ENCODE results near the gene MEST. TPM values are rescaled to one million over a fixed set of nuclear protein-coding genes. Genes with fewer than 3 reads are reported as not detected.

Gene MEST
- total RNA-seq (2021) (41.7 and 76.9 TPM in 2 replicates), Bru-seq, nascent RNA (percentile 66 among the genes with signal in this experiment), BruChase-seq, experiment 1, labeled RNA remaining after a 2-hour chase (percentile 70 among the genes with signal in this experiment), BruChase-seq, experiment 2, labeled RNA remaining after a 6-hour chase (percentile 84 among the genes with signal in this experiment)
- long read RNA-seq, transcript MEST-202 (12 exons, 2,443 nt) = major isoform, 113 of 150 reads
- long read RNA-seq, transcript MEST-201 (12 exons, 2,505 nt) = minor isoform, 10 of 150 reads
- long read RNA-seq, partial matches to known transcripts = 7 of 150 reads
- long read RNA-seq, other reads (novel, unspliced or antisense) = 16 of 150 reads

- no peak for DNase-seq
- H3K27me3 ChIP-seq (ENCODE audit: insufficient read depth, low read depth) = no peaks in the 10 kb centered on the region
- peaks cover 5% of the 10 kb centered on the region; the same call in 1 of the 2 replicates for H3K4me1 ChIP-seq (replicated peaks; ENCODE audit: insufficient read depth)
- H3K4me3 ChIP-seq = no peak within 1 kb of the TSS; the same call in 1 of the 2 replicates
- H3K79me2 ChIP-seq (ENCODE audit: low read depth) = peaks cover 37% of the 10 kb centered on the region
- H2AFZ ChIP-seq = no peak within 1 kb of the TSS
- TF ChIP-seq EZH2 (IDR thresholded peaks at IDR 0.05; ENCODE audit: low read depth) (no peak), CTCF (conservative IDR thresholded peaks at IDR 0.05) (no peak)
- H3F3A ChIP-seq (ENCODE audit: insufficient read depth, low read depth) = peaks cover 3% of the 10 kb centered on the region; the same call in 1 of the 2 replicates
- no peaks in the 10 kb centered on the region for H4K20me1 ChIP-seq (ENCODE audit: insufficient read depth)
- no peaks in the 10 kb centered on the region for H3K9me2 ChIP-seq (ENCODE audit: insufficient read depth)
- no TSS peak for BruUV-seq (replicated peaks)
- 0 out of 2 replicates have a peak within 1 kb of the TSS, but pooled peaks have one; percentile 25 for H3K4me2 ChIP-seq
- no peak within 1 kb of the TSS for H3K27ac ChIP-seq
- 0 out of 2 replicates have a peak, but pooled peaks cover 7% of the 10 kb centered on the region for H3K36me3 ChIP-seq (ENCODE audit: low read depth)
- no peaks in the 10 kb centered on the region for H3K9me3 ChIP-seq (ENCODE audit: insufficient read depth, low read depth)
- ChIA-PET POLR2A (ENCODE audit: unreplicated experiment) (no interaction called here), CTCF (no interaction called here)
- intact Hi-C loops (cut with micrococcal nuclease; ENCODE audit: unreplicated experiment) = no loop called here
Observed at GRCh38 chr7:130491841-130492522, at the start of gene MEST. MEST (plus strand) TSS chr7:130492085; CDS start chr7:130492314, 229 bp downstream.

- ChIA-PET CTCF (interaction anchor here (0.6 kb wide), 1 partner anchor 50 kb away, joined by 6 read pairs; no protein-coding TSS in a partner anchor), POLR2A (ENCODE audit: unreplicated experiment) (no interaction called here)
- intact Hi-C loops (cut with micrococcal nuclease; ENCODE audit: unreplicated experiment) = no loop called here
- no peak for DNase-seq
- Histone ChIP-seq H3K4me1 (replicated peaks; ENCODE audit: insufficient read depth) (peaks cover 15% of the 10 kb centered on the region), H4K20me1 (ENCODE audit: insufficient read depth) (no peaks in the 10 kb centered on the region), H2AFZ (no peak overlapping the region), H3K27me3 (ENCODE audit: insufficient read depth, low read depth) (no peaks in the 10 kb centered on the region), H3K4me3 (no peak overlapping the region), H3K36me3 (ENCODE audit: low read depth) (no peaks in the 10 kb centered on the region), H3K79me2 (ENCODE audit: low read depth) (peaks cover 5% of the 10 kb centered on the region; the same call in 1 of the 2 replicates), H3K9me2 (ENCODE audit: insufficient read depth) (no peaks in the 10 kb centered on the region), H3F3A (ENCODE audit: insufficient read depth, low read depth) (peaks cover 11% of the 10 kb centered on the region; the same call in 1 of the 2 replicates), H3K9me3 (ENCODE audit: insufficient read depth, low read depth) (no peaks in the 10 kb centered on the region), H3K27ac (no peak overlapping the region), H3K4me2 (no peak overlapping the region)
- TF ChIP-seq CTCF (conservative IDR thresholded peaks at IDR 0.05) (no peak), EZH2 (IDR thresholded peaks at IDR 0.05; ENCODE audit: low read depth) (no peak)
- no TSS peak for BruUV-seq (replicated peaks)
Observed at GRCh38 chr7:130442601-130443000, 49.3 kb upstream of the MEST start.

DNA sequence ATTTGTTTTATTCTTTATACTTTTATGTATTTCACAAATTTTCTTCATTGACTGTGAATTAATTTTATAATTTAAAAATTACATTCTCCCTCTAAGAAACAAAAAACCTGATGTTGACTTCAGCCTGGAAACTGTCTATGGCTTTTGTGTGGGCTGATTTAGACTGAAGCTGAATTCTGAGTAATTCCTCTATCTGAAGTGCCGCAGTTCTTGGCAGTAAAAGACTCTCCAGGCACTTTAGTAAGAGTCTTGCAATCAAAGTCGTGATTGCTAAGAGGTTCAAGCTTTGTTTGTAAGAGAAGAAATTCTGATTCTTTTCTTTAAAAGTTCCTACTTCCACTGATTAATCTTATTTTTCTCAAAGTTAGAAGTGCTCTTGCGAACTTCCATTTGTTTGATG, 47.7 kb upstream of the MEST start:
- Histone ChIP-seq H3K4me3 (no peak overlapping the region), H3F3A (ENCODE audit: insufficient read depth, low read depth) (peaks cover 7% of the 10 kb centered on the region; the same call in 1 of the 2 replicates), H3K27ac (no peak overlapping the region), H3K36me3 (ENCODE audit: low read depth) (no peaks in the 10 kb centered on the region), H3K9me3 (ENCODE audit: insufficient read depth, low read depth) (no peaks in the 10 kb centered on the region), H3K9me2 (ENCODE audit: insufficient read depth) (no peaks in the 10 kb centered on the region), H2AFZ (no peak overlapping the region), H3K27me3 (ENCODE audit: insufficient read depth, low read depth) (no peaks in the 10 kb centered on the region), H4K20me1 (ENCODE audit: insufficient read depth) (no peaks in the 10 kb centered on the region), H3K4me1 (replicated peaks; ENCODE audit: insufficient read depth) (peaks cover 15% of the 10 kb centered on the region), H3K79me2 (ENCODE audit: low read depth) (peaks cover 5% of the 10 kb centered on the region; the same call in 1 of the 2 replicates), H3K4me2 (no peak overlapping the region)
- no peak for TF ChIP-seq EZH2 (IDR thresholded peaks at IDR 0.05; ENCODE audit: low read depth)
- no peak for TF ChIP-seq CTCF (conservative IDR thresholded peaks at IDR 0.05)
- BruUV-seq (replicated peaks) = no TSS peak
- ChIA-PET POLR2A (ENCODE audit: unreplicated experiment) (no interaction called here), CTCF (no interaction called here)
- no peak for DNase-seq
- intact Hi-C loops (cut with micrococcal nuclease; ENCODE audit: unreplicated experiment) = no loop called here
